ENCODE results near the gene IL21. TPM values are rescaled to one million over a fixed set of nuclear protein-coding genes. Genes with fewer than 3 reads are reported as not detected.

The IL21 gene
- polyA plus RNA-seq, 1 of the 3 experiments (the other 2 are of a cell fraction), result not detected

DNA sequence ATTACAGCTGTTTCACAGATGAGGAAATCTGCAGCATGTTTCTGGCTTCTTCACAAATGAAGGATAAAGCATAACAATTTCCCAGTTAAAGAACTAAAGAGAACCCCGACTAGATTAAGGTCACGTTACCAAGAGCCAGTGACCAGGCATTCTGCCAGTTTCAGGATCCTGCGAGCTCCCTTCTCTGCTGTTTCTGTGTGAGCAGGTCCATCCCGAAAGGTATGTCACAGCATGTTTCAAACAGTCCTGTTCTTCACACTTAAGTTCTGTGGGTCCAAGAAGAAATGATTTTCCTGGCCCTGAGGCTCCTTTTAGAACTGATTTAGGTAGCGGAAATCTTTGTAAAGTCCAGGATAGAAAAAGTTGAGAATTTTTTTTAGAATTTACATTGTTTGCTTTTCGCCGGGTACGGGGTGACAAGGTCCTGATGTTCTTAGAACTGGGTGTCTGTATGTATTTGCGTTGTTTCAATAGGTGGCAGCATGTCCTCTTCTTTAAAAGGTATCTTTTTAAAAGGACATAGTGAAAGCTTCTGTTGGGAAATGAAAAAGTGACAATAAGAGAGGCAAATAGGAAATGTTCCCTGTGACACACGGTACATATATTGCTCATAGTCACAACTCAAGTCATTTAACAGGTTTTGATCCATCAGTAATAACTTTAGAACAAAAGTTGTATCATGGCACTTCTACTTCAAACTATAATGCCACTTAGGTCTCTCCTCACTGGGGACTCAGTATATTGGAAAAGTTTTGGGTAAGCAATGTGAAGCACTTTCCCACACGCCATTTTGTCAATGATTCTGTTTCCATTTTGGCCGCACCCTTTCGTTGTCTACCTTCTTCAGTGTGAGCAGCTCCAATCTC, 18.4 kb downstream of the IL21 start (continued):
- TF ChIP-seq, protein P1, sequence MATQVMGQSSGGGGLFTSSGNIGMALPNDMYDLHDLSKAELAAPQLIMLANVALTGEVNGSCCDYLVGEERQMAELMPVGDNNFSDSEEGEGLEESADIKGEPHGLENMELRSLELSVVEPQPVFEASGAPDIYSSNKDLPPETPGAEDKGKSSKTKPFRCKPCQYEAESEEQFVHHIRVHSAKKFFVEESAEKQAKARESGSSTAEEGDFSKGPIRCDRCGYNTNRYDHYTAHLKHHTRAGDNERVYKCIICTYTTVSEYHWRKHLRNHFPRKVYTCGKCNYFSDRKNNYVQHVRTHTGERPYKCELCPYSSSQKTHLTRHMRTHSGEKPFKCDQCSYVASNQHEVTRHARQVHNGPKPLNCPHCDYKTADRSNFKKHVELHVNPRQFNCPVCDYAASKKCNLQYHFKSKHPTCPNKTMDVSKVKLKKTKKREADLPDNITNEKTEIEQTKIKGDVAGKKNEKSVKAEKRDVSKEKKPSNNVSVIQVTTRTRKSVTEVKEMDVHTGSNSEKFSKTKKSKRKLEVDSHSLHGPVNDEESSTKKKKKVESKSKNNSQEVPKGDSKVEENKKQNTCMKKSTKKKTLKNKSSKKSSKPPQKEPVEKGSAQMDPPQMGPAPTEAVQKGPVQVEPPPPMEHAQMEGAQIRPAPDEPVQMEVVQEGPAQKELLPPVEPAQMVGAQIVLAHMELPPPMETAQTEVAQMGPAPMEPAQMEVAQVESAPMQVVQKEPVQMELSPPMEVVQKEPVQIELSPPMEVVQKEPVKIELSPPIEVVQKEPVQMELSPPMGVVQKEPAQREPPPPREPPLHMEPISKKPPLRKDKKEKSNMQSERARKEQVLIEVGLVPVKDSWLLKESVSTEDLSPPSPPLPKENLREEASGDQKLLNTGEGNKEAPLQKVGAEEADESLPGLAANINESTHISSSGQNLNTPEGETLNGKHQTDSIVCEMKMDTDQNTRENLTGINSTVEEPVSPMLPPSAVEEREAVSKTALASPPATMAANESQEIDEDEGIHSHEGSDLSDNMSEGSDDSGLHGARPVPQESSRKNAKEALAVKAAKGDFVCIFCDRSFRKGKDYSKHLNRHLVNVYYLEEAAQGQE (IDR thresholded peaks at IDR 0.05; ENCODE audit: low read depth, low read length), result no peak
- TF ChIP-seq TCF12 (IDR thresholded peaks at IDR 0.05), result no peak
- no peak for TF ChIP-seq NFIC (IDR thresholded peaks at IDR 0.05; ENCODE audit: borderline replicate concordance)
- TF ChIP-seq, protein P2, sequence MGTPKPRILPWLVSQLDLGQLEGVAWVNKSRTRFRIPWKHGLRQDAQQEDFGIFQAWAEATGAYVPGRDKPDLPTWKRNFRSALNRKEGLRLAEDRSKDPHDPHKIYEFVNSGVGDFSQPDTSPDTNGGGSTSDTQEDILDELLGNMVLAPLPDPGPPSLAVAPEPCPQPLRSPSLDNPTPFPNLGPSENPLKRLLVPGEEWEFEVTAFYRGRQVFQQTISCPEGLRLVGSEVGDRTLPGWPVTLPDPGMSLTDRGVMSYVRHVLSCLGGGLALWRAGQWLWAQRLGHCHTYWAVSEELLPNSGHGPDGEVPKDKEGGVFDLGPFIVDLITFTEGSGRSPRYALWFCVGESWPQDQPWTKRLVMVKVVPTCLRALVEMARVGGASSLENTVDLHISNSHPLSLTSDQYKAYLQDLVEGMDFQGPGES (IDR thresholded peaks at IDR 0.05; ENCODE audit: low read depth, low read length), result no peak
- no peak for TF ChIP-seq ELF1 (IDR thresholded peaks at IDR 0.05)
- TF ChIP-seq, protein P3, sequence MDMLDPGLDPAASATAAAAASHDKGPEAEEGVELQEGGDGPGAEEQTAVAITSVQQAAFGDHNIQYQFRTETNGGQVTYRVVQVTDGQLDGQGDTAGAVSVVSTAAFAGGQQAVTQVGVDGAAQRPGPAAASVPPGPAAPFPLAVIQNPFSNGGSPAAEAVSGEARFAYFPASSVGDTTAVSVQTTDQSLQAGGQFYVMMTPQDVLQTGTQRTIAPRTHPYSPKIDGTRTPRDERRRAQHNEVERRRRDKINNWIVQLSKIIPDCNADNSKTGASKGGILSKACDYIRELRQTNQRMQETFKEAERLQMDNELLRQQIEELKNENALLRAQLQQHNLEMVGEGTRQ (IDR thresholded peaks at IDR 0.05; ENCODE audit: borderline replicate concordance, low read depth, low read length), result no peak
- TF ChIP-seq TEAD4 (IDR thresholded peaks at IDR 0.05; ENCODE audit: borderline replicate concordance, insufficient read depth), result no peak
- TF ChIP-seq, protein P4, sequence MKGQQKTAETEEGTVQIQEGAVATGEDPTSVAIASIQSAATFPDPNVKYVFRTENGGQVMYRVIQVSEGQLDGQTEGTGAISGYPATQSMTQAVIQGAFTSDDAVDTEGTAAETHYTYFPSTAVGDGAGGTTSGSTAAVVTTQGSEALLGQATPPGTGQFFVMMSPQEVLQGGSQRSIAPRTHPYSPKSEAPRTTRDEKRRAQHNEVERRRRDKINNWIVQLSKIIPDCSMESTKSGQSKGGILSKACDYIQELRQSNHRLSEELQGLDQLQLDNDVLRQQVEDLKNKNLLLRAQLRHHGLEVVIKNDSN (IDR thresholded peaks at IDR 0.05; ENCODE audit: borderline replicate concordance, low read depth), result no peak
- TF ChIP-seq NRF1 (IDR thresholded peaks at IDR 0.05; ENCODE audit: low read depth, low read length), result no peak
- no peak for TF ChIP-seq JUND (IDR thresholded peaks at IDR 0.05)
- no peak for TF ChIP-seq MXI1 (IDR thresholded peaks at IDR 0.05; ENCODE audit: low read depth, low read length)
- peak; percentile 41 for TF ChIP-seq SMC3 (IDR thresholded peaks at IDR 0.05; ENCODE audit: low read depth, low read length)
- TF ChIP-seq, protein P5, sequence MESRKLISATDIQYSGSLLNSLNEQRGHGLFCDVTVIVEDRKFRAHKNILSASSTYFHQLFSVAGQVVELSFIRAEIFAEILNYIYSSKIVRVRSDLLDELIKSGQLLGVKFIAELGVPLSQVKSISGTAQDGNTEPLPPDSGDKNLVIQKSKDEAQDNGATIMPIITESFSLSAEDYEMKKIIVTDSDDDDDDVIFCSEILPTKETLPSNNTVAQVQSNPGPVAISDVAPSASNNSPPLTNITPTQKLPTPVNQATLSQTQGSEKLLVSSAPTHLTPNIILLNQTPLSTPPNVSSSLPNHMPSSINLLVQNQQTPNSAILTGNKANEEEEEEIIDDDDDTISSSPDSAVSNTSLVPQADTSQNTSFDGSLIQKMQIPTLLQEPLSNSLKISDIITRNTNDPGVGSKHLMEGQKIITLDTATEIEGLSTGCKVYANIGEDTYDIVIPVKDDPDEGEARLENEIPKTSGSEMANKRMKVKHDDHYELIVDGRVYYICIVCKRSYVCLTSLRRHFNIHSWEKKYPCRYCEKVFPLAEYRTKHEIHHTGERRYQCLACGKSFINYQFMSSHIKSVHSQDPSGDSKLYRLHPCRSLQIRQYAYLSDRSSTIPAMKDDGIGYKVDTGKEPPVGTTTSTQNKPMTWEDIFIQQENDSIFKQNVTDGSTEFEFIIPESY (IDR thresholded peaks at IDR 0.05; ENCODE audit: borderline replicate concordance, low read depth), result no peak
